Peyer's patch (tissue), 4 donors: Measurements from ENCODE around the gene SYCN.

Experiments used
- CTCF ChIP-seq, 6 experiments: fragments of 450-650 bp in 4 of 6; fragments of 200-600 bp in 2 of 6; sonication (generic) in 1 of 6; IDR thresholded peaks; one replicate each; pipeline ENCODE4 v1.5.1; 2017 to 2019; ENCODE audit warnings: antibody characterized with exemption in 6 of 6, mild to moderate bottlenecking in 3 of 6, moderate library complexity in 1 of 6
- POLR2A ChIP-seq, 2 donors: fragments of 450-650 bp; IDR thresholded peaks; one replicate each; pipeline ENCODE4 v1.5.1; 2017; ENCODE audit warnings: antibody characterized with exemption in 2 of 2, mild to moderate bottlenecking in 2 of 2, moderate library complexity in 2 of 2

DNA sequence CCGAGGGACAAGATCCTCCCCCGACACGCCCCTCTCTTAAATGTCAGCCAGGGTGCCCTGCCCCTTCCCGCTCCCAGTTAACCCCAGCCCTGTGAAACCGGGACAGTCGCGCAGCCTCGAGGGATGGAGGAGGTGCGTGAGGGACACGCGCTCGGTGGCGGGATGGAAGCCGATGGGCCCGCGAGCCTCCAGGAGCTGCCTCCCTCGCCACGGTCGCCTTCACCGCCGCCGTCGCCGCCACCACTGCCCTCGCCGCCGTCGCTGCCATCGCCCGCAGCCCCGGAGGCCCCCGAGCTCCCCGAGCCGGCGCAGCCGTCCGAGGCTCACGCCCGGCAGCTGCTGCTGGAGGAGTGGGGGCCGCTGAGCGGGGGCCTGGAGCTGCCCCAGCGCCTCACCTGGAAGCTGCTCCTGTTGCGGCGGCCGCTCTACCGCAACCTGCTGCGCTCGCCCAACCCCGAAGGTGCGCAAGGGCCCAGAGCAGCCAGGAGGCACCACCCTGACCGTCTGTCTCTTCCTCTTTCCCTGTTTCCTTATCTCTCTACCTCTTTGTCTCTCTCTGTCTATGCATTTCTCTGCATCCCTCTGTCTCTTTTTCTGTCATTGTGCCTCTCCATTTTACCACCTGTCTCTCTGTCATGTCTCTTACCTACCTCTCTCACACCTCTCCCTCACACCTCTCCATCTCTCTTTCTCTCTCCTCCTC is 7.1 kb downstream of the SYCN start, which contains the start of gene NCCRP1:
- TF ChIP-seq CTCF (IDR thresholded peaks at IDR 0.05): no peak
- no peak for TF ChIP-seq POLR2A (IDR thresholded peaks at IDR 0.05)
